Heart left ventricle (tissue), 13 donors: ENCODE results near the gene ATP13A4.

ENCODE experiments used
- CTCF ChIP-seq, 12 donors: fragments of 200-600 bp; sonication (generic) in 4 of 12; IDR thresholded peaks; one replicate each; pipeline versions ENCODE4 v1.5.0 to v1.8.0; 2018 to 2022; ENCODE audit warnings: antibody characterized with exemption in 12 of 12, mild to moderate bottlenecking in 5 of 12
- POLR2A ChIP-seq, 2 donors: fragments of 450-650 bp; IDR thresholded peaks; one replicate each; pipeline ENCODE4 v1.6.1; 2017; ENCODE audit warnings: antibody characterized with exemption in 2 of 2, mild to moderate bottlenecking in 2 of 2, moderate library complexity in 2 of 2
- donor health status: ischemic (EF 13 %, LVEDD 7.1; RV severe dilation, severe dysfunction).
- donor health status: DM: no; HTN: yes; CAD: no.
- donor health status: DM: no; HTN: no; CAD: no.
- donor health status: ischemic (EF 25% LVEDD 6.9; RV normal size, moderate dysfunction).
- donor health status: ischemic (EF 25% LVEDD 5.7; RV mildly dilated, moderate dysfunction).
- donor health status: ischemic (EF 35%, LVEDD 5.7; RV mildly dilated, moderate dysfunction).
- donor health status: nonischemic (EF 11% LVEDD 7.7; RV severe dilation, severe dysfunction).
- donor health status: DM: yes; HTN: yes; CAD: no.
- donor health status: PGD.
- donor health status: ischemic (EF 29% LVEDD 5.4; RV normal size, mild dysfunction).
- donor health status: nonischemic (EF 23%, LVEDD 6.1; RV moderate dilation, normal function).

GRCh38 chr3:193556841-193557240, 2.1 kb upstream of the ATP13A4 start:
- TF ChIP-seq CTCF (IDR thresholded peaks at IDR 0.05), result no peak
- TF ChIP-seq POLR2A (IDR thresholded peaks at IDR 0.05), result no peak
